NCI-H2107 treated with DMSO at 0.1 percent for 48 hours (cell line): ENCODE results near the gene ATG7.
A peak's percentile ranks its signal among the peaks of the same experiment; 100 is the strongest.
"Not testable (repeated sequence)": the region's sequence is repeated elsewhere in the genome, so short reads cannot be mapped to it uniquely, and the experiment has no call there.

Source experiments
- DNase-seq: peaks from one replicate; lab custom pipeline; 2025; ENCODE audit not compliant: unreplicated experiment; lab: John Stamatoyannopoulos, UW

Gene ATG7

GRCh38 chr3:11564577-11565001 is 292.4 kb downstream of the ATG7 start:
- no peak for DNase-seq

GRCh38 chr3:11565072-11565471 is 292.9 kb downstream of the ATG7 start:
- DNase-seq: no peak

GRCh38 chr3:11565492-11565891 is 293.3 kb downstream of the ATG7 start:
- no peak for DNase-seq

GRCh38 chr3:11565932-11566331 is 293.7 kb downstream of the ATG7 start:
- no peak for DNase-seq

GRCh38 chr3:11566478-11566877 is 294.3 kb downstream of the ATG7 start:
- DNase-seq: no peak

GRCh38 chr3:11566916-11567315 is 294.7 kb downstream of the ATG7 start:
- DNase-seq: no peak

- no peak for DNase-seq
Observed at GRCh38 chr3:11567516-11568467, 295.6 kb downstream of the ATG7 start.

- no peak for DNase-seq
Observed at GRCh38 chr3:11568503-11569155, 296.4 kb downstream of the ATG7 start.

- DNase-seq: no peak
Observed at GRCh38 chr3:11569156-11569741, 297.1 kb downstream of the ATG7 start.

GRCh38 chr3:11570251-11570650 is 298.1 kb downstream of the ATG7 start:
- no peak for DNase-seq

- DNase-seq: no peak
Observed at GRCh38 chr3:11570789-11571495, 298.7 kb downstream of the ATG7 start.

GRCh38 chr3:11572660-11573059 is 300.5 kb downstream of the ATG7 start:
- DNase-seq: not testable (repeated sequence)

GRCh38 chr3:11574981-11575669 is 302.9 kb downstream of the ATG7 start:
- DNase-seq: no peak

- DNase-seq: no peak
Observed at GRCh38 chr3:11575677-11576076, 303.5 kb downstream of the ATG7 start.

- no peak for DNase-seq
Observed at GRCh38 chr3:11576453-11576852, 304.3 kb downstream of the ATG7 start.

GRCh38 chr3:11578169-11578568 is 306.0 kb downstream of the ATG7 start:
- no peak for DNase-seq

- DNase-seq: no peak
Observed at GRCh38 chr3:11580645-11581044, 308.4 kb downstream of the ATG7 start.

- DNase-seq: no peak
Observed at GRCh38 chr3:11581237-11582190, 309.3 kb downstream of the ATG7 start.

GRCh38 chr3:11582191-11582968 is 310.2 kb downstream of the ATG7 start:
- peak; percentile 5 for DNase-seq
